Naive thymus-derived CD4-positive, alpha-beta T cell (primary cell): ENCODE data around the gene CC2D1A. TPM values are rescaled to one million over a fixed set of nuclear protein-coding genes. Genes with fewer than 3 reads are reported as not detected.
"Not testable (repeated sequence)": the region's sequence is repeated elsewhere in the genome, so short reads cannot be mapped to it uniquely, and the experiment has no call there.

Experiments
- ATAC-seq: fragments of 150-1000 bp; cut with Tn5 transposase; 2 replicates; pipeline ENCODE4 v1.10.0; 2021; ENCODE audit warnings: mild to moderate bottlenecking, moderate library complexity
- CTCF ChIA-PET: fragments of 350-600 bp; sonication (Branson Sonifier 250); formaldehyde crosslinking; loops from one replicate; lab custom pipeline; 2021; ENCODE audit warnings: antibody characterized with exemption; lab: Charles Lee
- POLR2A ChIA-PET: fragments of 350-600 bp; sonication (Branson Sonifier 250); formaldehyde crosslinking; loops from one replicate; lab custom pipeline; 2021; ENCODE audit warnings: antibody characterized with exemption, inconsistent platforms; lab: Charles Lee
- DNase-seq, 9 donors: peaks; one replicate each; pipeline versions ENCODE4 v3.0.0 to v3.0.0-alpha.2; 2020 to 2022; ENCODE audit warnings: mixed read lengths in 1 of 9
- H3K27ac ChIP-seq: one replicate; pipeline ENCODE4 v1.7.0; 2013; ENCODE audit warnings: mild to moderate bottlenecking, low read depth, low read length, moderate library complexity
- H3K27me3 ChIP-seq, 2 donors: one replicate each; pipeline ENCODE4 v1.7.0; 2013; ENCODE audit warnings: low read length in 2 of 2, mild to moderate bottlenecking in 2 of 2, moderate library complexity in 2 of 2; ENCODE audit not compliant: control insufficient read depth in 2 of 2, insufficient read depth in 2 of 2
- H3K36me3 ChIP-seq, 3 experiments: 1 replicate in 2 of 3; 2 replicates in 1 of 3; pipeline ENCODE4 v1.7.0; 2013; ENCODE audit warnings: low read length in 3 of 3, mild to moderate bottlenecking in 3 of 3, moderate library complexity in 1 of 3; ENCODE audit not compliant: insufficient read depth in 3 of 3, control insufficient read depth in 2 of 3
- H3K4me1 ChIP-seq, 2 donors: one replicate each; pipeline ENCODE4 v1.7.0; 2013; ENCODE audit warnings: low read length in 2 of 2, mild to moderate bottlenecking in 2 of 2, moderate library complexity in 1 of 2; ENCODE audit not compliant: control insufficient read depth in 2 of 2, insufficient read depth in 2 of 2
- H3K4me3 ChIP-seq: 2 replicates; pipeline ENCODE4 v1.7.0; 2013; ENCODE audit warnings: mild to moderate bottlenecking, low read length
- H3K9me3 ChIP-seq, 3 experiments: 1 replicate in 2 of 3; 2 replicates in 1 of 3; pipeline ENCODE4 v1.7.0; 2013; ENCODE audit warnings: low read length in 3 of 3; ENCODE audit not compliant: control insufficient read depth in 2 of 3
- H3K27ac Mint-ChIP-seq, 9 donors: one replicate each; pipeline ENCODE4 v1.8.0; 2020 to 2022; ENCODE audit warnings: mixed read lengths in 9 of 9, mild to moderate bottlenecking in 8 of 9, moderate library complexity in 5 of 9, inconsistent platforms in 2 of 9
- H3K27me3 Mint-ChIP-seq, 5 donors: one replicate each; pipeline ENCODE4 v1.8.0; 2021 to 2022; ENCODE audit warnings: mixed read lengths in 5 of 5, mild to moderate bottlenecking in 1 of 5
- H3K36me3 Mint-ChIP-seq, 5 donors: one replicate each; pipeline ENCODE4 v1.8.0; 2020 to 2022; ENCODE audit warnings: mixed read lengths in 5 of 5, mild to moderate bottlenecking in 3 of 5, inconsistent platforms in 1 of 5
- H3K4me1 Mint-ChIP-seq, 7 donors: one replicate each; pipeline ENCODE4 v1.8.0; 2020 to 2022; ENCODE audit warnings: mixed read lengths in 7 of 7, mild to moderate bottlenecking in 3 of 7, inconsistent platforms in 1 of 7
- H3K4me3 Mint-ChIP-seq, 10 donors: one replicate each; pipeline ENCODE4 v1.8.0; 2020 to 2022; ENCODE audit warnings: mild to moderate bottlenecking in 10 of 10, mixed read lengths in 10 of 10, moderate library complexity in 6 of 10, inconsistent platforms in 2 of 10
- H3K9me3 Mint-ChIP-seq, 11 donors: one replicate each; pipeline ENCODE4 v1.8.0; 2020 to 2022; ENCODE audit warnings: mixed read lengths in 11 of 11, mild to moderate bottlenecking in 4 of 11, inconsistent platforms in 1 of 11, moderate library complexity in 1 of 11
- intact Hi-C, 2 donors: fragments of 100-400 bp; cut with micrococcal nuclease; formaldehyde crosslinking; loops; one replicate each; pipeline ENCODE4 v1.15.1; 2023
- polyA plus RNA-seq, 2 donors: library from polyadenylated mRNA; unstranded; fragments of 300-500 nt; fragmentation: Illumina TruSeq; gene quantifications; one replicate each; pipeline ENCODE4 v1.2.3, GENCODE V29; 2021
- total RNA-seq, 6 experiments: library from RNA in 5 of 6; stranded (reverse) in 5 of 6; gene quantifications; 1 replicate in 5 of 6; 2 replicates in 1 of 6; pipeline ENCODE4 v1.2.3 and lab custom pipeline; 2021 to 2026

CC2D1A gene
- total and polyA plus RNA-seq, 7 experiments from 2014 or later = 4.1 to 33.1 (median 28.8) TPM

- intact Hi-C loops = no loop called here
- peaks cover 0 to 4% (median 2%) of the 10 kb centered on the region in 7 donors for H3K4me1 Mint-ChIP-seq
- H3K36me3 Mint-ChIP-seq = peaks cover 0 to 37% (median 17%) of the 10 kb centered on the region in 5 donors
- ChIA-PET CTCF (interaction anchor here (0.5 to 0.7 kb wide), 2 partner anchors 13 to 90 kb away, joined by 3 read pairs; no protein-coding TSS in a partner anchor), POLR2A (interaction anchor here (0.9 to 1.3 kb wide), 2 partner anchors 11 to 114 kb away, joined by 3 to 5 read pairs; partner anchors contain the start of gene IL27RA)
- no peak overlapping the region for H3K4me3 Mint-ChIP-seq
- no peak for DNase-seq
- Histone ChIP-seq H3K9me3 (peaks cover 0 to 5% (median 0%) of the 10 kb centered on the region in 3 experiments), H3K27me3 (no peaks in the 10 kb centered on the region), H3K4me1 (no peaks in the 10 kb centered on the region), H3K27ac (no peak overlapping the region), H3K4me3 (no peak overlapping the region), H3K36me3 (peaks cover 0 to 61% (median 0%) of the 10 kb centered on the region in 3 experiments)
- no peaks in the 10 kb centered on the region for H3K27me3 Mint-ChIP-seq
- peaks cover 0 to 6% (median 0%) of the 10 kb centered on the region in 11 donors for H3K9me3 Mint-ChIP-seq
- no peak overlapping the region for H3K27ac Mint-ChIP-seq
- ATAC-seq = no peak
Measured at GRCh38 chr19:13917888-13918406, 11.9 kb downstream of the CC2D1A start.

GRCh38 chr19:13918726-13919411, 12.9 kb downstream of the CC2D1A start:
- peaks cover 0 to 64% (median 0%) of the 10 kb centered on the region in 3 experiments for H3K36me3 ChIP-seq

GRCh38 chr19:13920524-13920923, 14.5 kb downstream of the CC2D1A start:
- peaks cover 0 to 44% (median 20%) of the 10 kb centered on the region in 5 donors for H3K36me3 Mint-ChIP-seq
- CTCF ChIA-PET = interaction anchor here (1.1 kb wide), 1 partner anchor 127 kb away, joined by 5 read pairs; no protein-coding TSS in a partner anchor
- H3K9me3 Mint-ChIP-seq = peaks cover 0 to 6% (median 0%) of the 10 kb centered on the region in 11 donors
- Histone ChIP-seq H3K9me3 (peaks cover 0 to 5% (median 0%) of the 10 kb centered on the region in 3 experiments), H3K27ac (no peak overlapping the region), H3K36me3 (peaks cover 0 to 60% (median 0%) of the 10 kb centered on the region in 3 experiments), H3K4me1 (no peaks in the 10 kb centered on the region), H3K4me3 (no peak overlapping the region), H3K27me3 (no peaks in the 10 kb centered on the region)
- ATAC-seq (no peak), DNase-seq (no peak)
- intact Hi-C loops = no loop called here
- H3K27ac Mint-ChIP-seq = no peak overlapping the region
- H3K4me3 Mint-ChIP-seq = no peak overlapping the region
- POLR2A ChIA-PET = no interaction called here
- peaks cover 0 to 4% (median 3%) of the 10 kb centered on the region in 7 donors for H3K4me1 Mint-ChIP-seq
- no peaks in the 10 kb centered on the region for H3K27me3 Mint-ChIP-seq

More at GRCh38 chr19:13918726-13919411, 12.9 kb downstream of the CC2D1A start:
- H3K4me1 Mint-ChIP-seq = peaks cover 0 to 4% (median 2%) of the 10 kb centered on the region in 7 donors
- ChIA-PET POLR2A (interaction anchor here (0.9 to 1.3 kb wide), 2 partner anchors 12 to 113 kb away, joined by 3 to 5 read pairs; partner anchors contain the start of gene IL27RA), CTCF (interaction anchor here (0.6 kb wide), 1 partner anchor 38 kb away, joined by 4 read pairs; no protein-coding TSS in a partner anchor)
- H3K9me3 ChIP-seq = peaks cover 0 to 5% (median 0%) of the 10 kb centered on the region in 3 experiments
- no peak overlapping the region for H3K4me3 Mint-ChIP-seq
- no peak overlapping the region for H3K27ac ChIP-seq
- H3K27ac Mint-ChIP-seq = no peak overlapping the region
- ATAC-seq (no peak), DNase-seq (no peak)
- H3K9me3 Mint-ChIP-seq = peaks cover 0 to 6% (median 0%) of the 10 kb centered on the region in 11 donors
- intact Hi-C loops = no loop called here
- H3K36me3 Mint-ChIP-seq = peaks cover 0 to 42% (median 20%) of the 10 kb centered on the region in 5 donors
- no peaks in the 10 kb centered on the region for H3K27me3 ChIP-seq
- no peaks in the 10 kb centered on the region for H3K4me1 ChIP-seq
- H3K4me3 ChIP-seq = no peak overlapping the region
- H3K27me3 Mint-ChIP-seq = no peaks in the 10 kb centered on the region

DNA sequence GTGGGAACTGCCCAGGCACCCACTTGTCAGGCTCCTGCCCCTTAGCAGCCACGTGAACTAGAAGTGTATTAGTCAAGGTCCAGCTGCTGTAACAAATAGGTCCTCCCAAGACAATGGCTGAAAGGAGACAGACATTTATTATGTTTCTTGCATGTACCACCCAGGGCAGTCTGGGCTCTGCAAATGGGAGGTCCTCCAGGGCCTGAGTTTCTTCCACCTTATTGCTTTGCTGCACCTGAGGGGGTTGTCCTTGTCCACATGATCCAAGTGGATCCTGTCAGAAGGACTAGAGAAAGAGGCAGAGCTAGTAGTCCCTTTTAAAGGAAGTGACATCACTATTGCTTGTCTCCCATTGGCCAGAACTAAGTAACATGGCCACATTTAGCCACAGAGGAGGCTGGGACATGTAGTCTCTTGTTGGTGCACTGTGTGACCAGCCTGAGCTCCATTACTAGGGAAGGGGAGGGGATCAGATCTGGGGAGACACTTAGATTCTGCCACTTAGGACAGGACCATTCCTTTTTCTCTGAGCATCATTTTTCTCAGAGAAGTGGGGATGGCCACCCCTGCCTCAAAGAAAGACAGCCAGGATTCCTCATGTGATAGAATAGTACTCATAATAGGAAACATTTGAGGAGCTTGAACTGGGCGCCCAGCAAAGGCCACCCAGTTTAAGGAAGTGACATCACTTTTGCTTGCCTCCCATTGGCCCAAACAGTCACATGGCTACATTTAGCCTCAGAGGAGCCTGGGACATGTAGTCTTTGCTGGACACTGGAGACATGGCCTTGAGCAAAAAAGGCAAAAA, 15.1 kb downstream of the CC2D1A start:
- H3K9me3 Mint-ChIP-seq = peaks cover 0 to 6% (median 0%) of the 10 kb centered on the region in 11 donors
- intact Hi-C loops = no loop called here
- Histone ChIP-seq H3K36me3 (peaks cover 0 to 56% (median 0%) of the 10 kb centered on the region in 3 experiments), H3K4me3 (no peak overlapping the region), H3K27ac (no peak overlapping the region), H3K4me1 (no peaks in the 10 kb centered on the region), H3K27me3 (no peaks in the 10 kb centered on the region), H3K9me3 (peaks cover 0 to 5% (median 0%) of the 10 kb centered on the region in 3 experiments)
- CTCF ChIA-PET = interaction anchor here (1.1 kb wide), 1 partner anchor 126 kb away, joined by 5 read pairs; no protein-coding TSS in a partner anchor
- H3K27ac Mint-ChIP-seq = peak overlapping the region in 5 of 9 donors; percentile 16 to 69 (median 34)
- ATAC-seq = peak; percentile 81
- POLR2A ChIA-PET = no interaction called here
- peaks cover 0 to 7% (median 3%) of the 10 kb centered on the region in 7 donors for H3K4me1 Mint-ChIP-seq
- no peak overlapping the region for H3K4me3 Mint-ChIP-seq
- peaks cover 0 to 45% (median 20%) of the 10 kb centered on the region in 5 donors for H3K36me3 Mint-ChIP-seq
- H3K27me3 Mint-ChIP-seq = no peaks in the 10 kb centered on the region
- DNase-seq = peak in 2 of 9 donors; percentile 13 to 23

DNA sequence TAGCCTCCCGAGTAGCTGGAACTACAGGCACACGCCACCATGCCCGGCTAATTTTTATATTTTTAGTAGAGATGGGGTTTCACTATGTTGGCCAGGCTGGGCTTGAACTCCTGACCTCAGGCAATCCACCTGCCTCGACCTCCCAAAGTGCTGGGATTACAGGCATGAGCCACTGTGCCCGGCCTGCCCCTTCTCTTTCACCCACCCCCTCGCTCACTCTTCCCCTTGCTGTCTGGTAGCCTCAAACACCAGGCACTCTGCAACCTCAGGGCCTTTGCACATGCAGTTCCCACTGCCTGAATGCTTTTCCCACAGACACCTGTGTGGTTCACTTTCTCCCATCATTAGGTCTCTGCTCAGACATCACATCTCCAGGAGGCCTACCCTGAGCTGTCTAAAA, 16.1 kb downstream of the CC2D1A start:
- H3K9me3 Mint-ChIP-seq, H3K4me1 ChIP-seq, H3K9me3 ChIP-seq, H3K4me3 Mint-ChIP-seq, H3K27me3 Mint-ChIP-seq, H3K4me3 ChIP-seq, CTCF ChIA-PET, H3K27ac ChIP-seq, DNase-seq, H3K27me3 ChIP-seq, intact Hi-C loops, ATAC-seq: not testable (repeated sequence)
- H3K36me3 ChIP-seq = peaks cover 0 to 64% (median 0%) of the 10 kb centered on the region in 3 experiments
- POLR2A ChIA-PET = interaction anchor here (0.8 kb wide), 1 partner anchor 27 kb away, joined by 3 read pairs; no protein-coding TSS in a partner anchor
- H3K4me1 Mint-ChIP-seq = peaks cover 0 to 16% (median 7%) of the 10 kb centered on the region in 7 donors
- H3K27ac Mint-ChIP-seq = peak overlapping the region in 1 of 9 donors; percentile 26
- peaks cover 0 to 45% (median 20%) of the 10 kb centered on the region in 5 donors for H3K36me3 Mint-ChIP-seq
